Tibial nerve (tissue), 3 donors: ENCODE data around the gene XKR7.

ENCODE experiments used
- CTCF ChIP-seq, 5 experiments: fragments of 200-600 bp in 3 of 5; fragments of 450-650 bp in 2 of 5; sonication (generic) in 3 of 5; IDR thresholded peaks; one replicate each; pipeline ENCODE4 v1.5.1; 2016 to 2019; ENCODE audit warnings: antibody characterized with exemption in 5 of 5, mild to moderate bottlenecking in 3 of 5, moderate library complexity in 2 of 5
- POLR2A ChIP-seq, 2 donors: fragments of 450-650 bp; IDR thresholded peaks; one replicate each; pipeline ENCODE4 v1.6.1; 2017; ENCODE audit warnings: antibody characterized with exemption in 2 of 2, mild to moderate bottlenecking in 2 of 2, moderate library complexity in 2 of 2

GRCh38 chr20:31923388-31924331, 44.3 kb upstream of the XKR7 start:
- no peak for TF ChIP-seq POLR2A (IDR thresholded peaks at IDR 0.05)
- TF ChIP-seq CTCF (IDR thresholded peaks at IDR 0.05), result no peak
